HUES64 (cell line): ENCODE measurements around the gene EXOC6.

ENCODE experiments used
- H3K27ac ChIP-seq: 2 replicates; pipeline ENCODE4 v1.7.0; 2013; ENCODE audit warnings: low read depth, low read length, inconsistent platforms
- H3K27me3 ChIP-seq: 2 replicates; pipeline ENCODE4 v1.6.1; 2013; ENCODE audit warnings: mild to moderate bottlenecking, low read length; ENCODE audit not compliant: insufficient read depth
- H3K36me3 ChIP-seq: 2 replicates; pipeline ENCODE4 v1.6.1; 2013; ENCODE audit warnings: mild to moderate bottlenecking, low read length; ENCODE audit not compliant: insufficient read depth
- H3K4me1 ChIP-seq: 2 replicates; pipeline ENCODE4 v1.6.1; 2013; ENCODE audit warnings: mild to moderate bottlenecking, low read length, moderate library complexity; ENCODE audit not compliant: insufficient read depth
- H3K4me3 ChIP-seq: 2 replicates; pipeline ENCODE4 v1.5.1; 2013; ENCODE audit warnings: mild to moderate bottlenecking, low read length, moderate library complexity
- H3K9ac ChIP-seq: 2 replicates; pipeline ENCODE4 v1.6.1; 2013; ENCODE audit warnings: mild to moderate bottlenecking, low read depth, low read length
- H3K9me3 ChIP-seq: 2 replicates; pipeline ENCODE4 v1.6.1; 2013; ENCODE audit warnings: low read depth, low read length; ENCODE audit not compliant: insufficient read depth
- WGBS: fragments of 150-250, 120-280 bp; methylation state at CpG from one replicate; pipeline ENCODE4 v1.1.7; 2013; ENCODE audit warnings: missing lambda C conversion rate; 5-methylcytosine and 5-hydroxymethylcytosine counted together

The EXOC6 gene

GRCh38 chr10:92914478-92915325 is 66.4 kb downstream of the EXOC6 start:
- Histone ChIP-seq H3K27me3 (no peaks in the 10 kb centered on the region), H3K27ac (no peak overlapping the region), H3K9me3 (no peaks in the 10 kb centered on the region), H3K4me3 (no peak overlapping the region), H3K9ac (no peak overlapping the region), H3K36me3 (no peaks in the 10 kb centered on the region), H3K4me1 (peaks cover 20% of the 10 kb centered on the region)
- WGBS: 76% methylated on average over 4 of the region's 4 CpGs

- H3K27me3 ChIP-seq: no peaks in the 10 kb centered on the region
- 93% methylated on average over 3 of the region's 3 CpGs for WGBS
- H3K9ac ChIP-seq: no peak overlapping the region
- no peak overlapping the region for H3K4me3 ChIP-seq
- H3K27ac ChIP-seq: peak overlapping the region; percentile 10; the same call in 1 of the 2 replicates
- H3K9me3 ChIP-seq: peaks cover 10% of the 10 kb centered on the region; the same call in 1 of the 2 replicates
- peaks cover 20% of the 10 kb centered on the region for H3K4me1 ChIP-seq
- H3K36me3 ChIP-seq: no peaks in the 10 kb centered on the region
These were observed 67.6 kb downstream of the EXOC6 start for GRCh38 chr10:92915892-92916291.

GRCh38 chr10:92916433-92916832 is 68.1 kb downstream of the EXOC6 start:
- no peak overlapping the region for H3K9ac ChIP-seq
- WGBS: 44% methylated on average over 2 of the region's 2 CpGs
- H3K4me1 ChIP-seq: peaks cover 20% of the 10 kb centered on the region
- no peaks in the 10 kb centered on the region for H3K36me3 ChIP-seq
- peaks cover 12% of the 10 kb centered on the region; the same call in 1 of the 2 replicates for H3K9me3 ChIP-seq
- H3K4me3 ChIP-seq: no peak overlapping the region
- H3K27ac ChIP-seq: peak overlapping the region; percentile 10; the same call in 1 of the 2 replicates
- H3K27me3 ChIP-seq: no peaks in the 10 kb centered on the region

GRCh38 chr10:92918603-92919002 is 70.3 kb downstream of the EXOC6 start:
- Histone ChIP-seq H3K4me1 (peaks cover 17% of the 10 kb centered on the region), H3K27me3 (no peaks in the 10 kb centered on the region), H3K4me3 (no peak overlapping the region), H3K9ac (no peak overlapping the region), H3K9me3 (peaks cover 12% of the 10 kb centered on the region; the same call in 1 of the 2 replicates), H3K27ac (no peak overlapping the region), H3K36me3 (no peaks in the 10 kb centered on the region)
- WGBS: 90% methylated on average over 3 of the region's 3 CpGs

GRCh38 chr10:92920866-92921265 is 72.5 kb downstream of the EXOC6 start:
- Histone ChIP-seq H3K9ac (no peak overlapping the region), H3K4me1 (peaks cover 5% of the 10 kb centered on the region), H3K36me3 (no peaks in the 10 kb centered on the region), H3K27me3 (no peaks in the 10 kb centered on the region), H3K4me3 (no peak overlapping the region), H3K9me3 (peaks cover 12% of the 10 kb centered on the region; the same call in 1 of the 2 replicates), H3K27ac (no peak overlapping the region)

- H3K36me3 ChIP-seq: no peaks in the 10 kb centered on the region
- peaks cover 12% of the 10 kb centered on the region; the same call in 1 of the 2 replicates for H3K9me3 ChIP-seq
- no peak overlapping the region for H3K4me3 ChIP-seq
- WGBS: 85% methylated on average over 1 of the region's 1 CpG
- no peak overlapping the region for H3K27ac ChIP-seq
- H3K27me3 ChIP-seq: no peaks in the 10 kb centered on the region
- H3K9ac ChIP-seq: no peak overlapping the region
- H3K4me1 ChIP-seq: no peaks in the 10 kb centered on the region
These were observed 75.1 kb downstream of the EXOC6 start for GRCh38 chr10:92923416-92923815.

GRCh38 chr10:92929896-92930295 is 81.6 kb downstream of the EXOC6 start:
- Histone ChIP-seq H3K9ac (no peak overlapping the region), H3K4me1 (no peaks in the 10 kb centered on the region), H3K27ac (no peak overlapping the region), H3K27me3 (no peaks in the 10 kb centered on the region), H3K9me3 (peaks cover 5% of the 10 kb centered on the region; the same call in 1 of the 2 replicates), H3K36me3 (peaks cover 9% of the 10 kb centered on the region; the same call in 1 of the 2 replicates), H3K4me3 (no peak overlapping the region)
- WGBS: 97% methylated on average over 5 of the region's 5 CpGs

GRCh38 chr10:92931597-92931996 is 83.3 kb downstream of the EXOC6 start:
- no CpG with 5 or more reads among the region's 1 CpG for WGBS
- H3K4me3 ChIP-seq: no peak overlapping the region
- peaks cover 9% of the 10 kb centered on the region; the same call in 1 of the 2 replicates for H3K36me3 ChIP-seq
- no peaks in the 10 kb centered on the region for H3K27me3 ChIP-seq
- peaks cover 5% of the 10 kb centered on the region; the same call in 1 of the 2 replicates for H3K9me3 ChIP-seq
- H3K4me1 ChIP-seq: no peaks in the 10 kb centered on the region
- H3K27ac ChIP-seq: no peak overlapping the region
- H3K9ac ChIP-seq: no peak overlapping the region

- no peak overlapping the region for H3K27ac ChIP-seq
- no peaks in the 10 kb centered on the region for H3K9me3 ChIP-seq
- no peaks in the 10 kb centered on the region for H3K27me3 ChIP-seq
- no peaks in the 10 kb centered on the region for H3K4me1 ChIP-seq
- H3K36me3 ChIP-seq: no peaks in the 10 kb centered on the region; the same call in 1 of the 2 replicates
- H3K4me3 ChIP-seq: no peak overlapping the region
- no peak overlapping the region for H3K9ac ChIP-seq
These were observed 89.6 kb downstream of the EXOC6 start for GRCh38 chr10:92937876-92938275.

- Histone ChIP-seq H3K27me3 (no peaks in the 10 kb centered on the region), H3K4me1 (no peaks in the 10 kb centered on the region), H3K9ac (no peak overlapping the region), H3K27ac (no peak overlapping the region), H3K9me3 (no peaks in the 10 kb centered on the region), H3K4me3 (no peak overlapping the region), H3K36me3 (no peaks in the 10 kb centered on the region; the same call in 1 of the 2 replicates)
- 93% methylated on average over 1 of the region's 1 CpG for WGBS
These were observed 90.5 kb downstream of the EXOC6 start for GRCh38 chr10:92938841-92939240.

- H3K9ac ChIP-seq: no peak overlapping the region
- H3K9me3 ChIP-seq: no peaks in the 10 kb centered on the region
- no peak overlapping the region for H3K27ac ChIP-seq
- no peak overlapping the region for H3K4me3 ChIP-seq
- H3K36me3 ChIP-seq: peaks cover under 1% of the 10 kb centered on the region; the same call in 1 of the 2 replicates
- no peaks in the 10 kb centered on the region for H3K4me1 ChIP-seq
- H3K27me3 ChIP-seq: no peaks in the 10 kb centered on the region
These were observed 93.9 kb downstream of the EXOC6 start for GRCh38 chr10:92942226-92942625.
